Measurements from ENCODE around the gene CHAC1. TPM values are rescaled to one million over a fixed set of nuclear protein-coding genes. Genes with fewer than 3 reads are reported as not detected.

Gene CHAC1
- total RNA-seq, 4 donors from 2014 or later, result 0.60 to 6.7 (median 2.5) TPM

GRCh38 chr15:40995656-40996055 is 42.4 kb downstream of the CHAC1 start:
- intact Hi-C loops (cut with DNase I; ENCODE audit: low total_unique reads), result no loop called here
- 84% methylated on average over 3 of the region's 3 CpGs; no CpG with 5 or more reads in 1 of the 2 donors for WGBS, 2 donors (ENCODE audit: low coverage in 1 of 2)
- H3K27ac ChIP-seq, result no peak overlapping the region
- peaks cover 0 to 25% (median 11%) of the 10 kb centered on the region in 4 donors for H3K36me3 ChIP-seq
- peaks cover 0 to 14% (median 3%) of the 10 kb centered on the region in 4 donors for H3K4me1 ChIP-seq
- no peaks in the 10 kb centered on the region for H3K9me3 ChIP-seq
- no peak for TF ChIP-seq POLR2AphosphoS5 (IDR thresholded peaks at IDR 0.05)
- no peak for TF ChIP-seq EP300 (IDR thresholded peaks at IDR 0.05; ENCODE audit: low read depth)
- TF ChIP-seq POLR2A (IDR thresholded peaks at IDR 0.05), result no peak
- no peak for TF ChIP-seq CTCF (IDR thresholded peaks at IDR 0.05)
- no peak for DNase-seq
- in situ Hi-C loops (cut with MboI; ENCODE audit: low pct_ligation_motif_present in 1 of 4, low pct_unique_long_range_greater_than_20kb in 1 of 4, low sequenced_read_pairs in 3 of 4), result no loop called here
- H3K27me3 ChIP-seq, result no peaks in the 10 kb centered on the region
- no peak overlapping the region for H3K4me3 ChIP-seq

- peaks cover 0 to 25% (median 11%) of the 10 kb centered on the region in 4 donors for H3K36me3 ChIP-seq
- WGBS, 2 donors (ENCODE audit: low coverage in 1 of 2), result 83 to 97% methylated on average over 4 of the region's 4 CpGs
Observed at GRCh38 chr15:40999190-40999589, 45.9 kb downstream of the CHAC1 start.

GRCh38 chr15:41001524-41002214 is 48.4 kb downstream of the CHAC1 start:
- H3K27ac ChIP-seq, result peak overlapping the region; percentile 34 to 57 (median 49)
- in situ Hi-C loops (cut with MboI; ENCODE audit: low pct_ligation_motif_present in 1 of 4, low pct_unique_long_range_greater_than_20kb in 1 of 4, low sequenced_read_pairs in 3 of 4), result loop anchor here in 1 of 4 donors (25.0 kb wide), 1 partner anchor 89 kb away; no protein-coding TSS in a partner anchor
- H3K4me3 ChIP-seq, result no peak overlapping the region
- no peaks in the 10 kb centered on the region for H3K27me3 ChIP-seq
- H3K9me3 ChIP-seq, result no peaks in the 10 kb centered on the region
- WGBS, 2 donors (ENCODE audit: low coverage in 1 of 2), result 28 to 31% methylated on average over 5 of the region's 5 CpGs
- H3K36me3 ChIP-seq, result peaks cover 0 to 21% (median 5%) of the 10 kb centered on the region in 4 donors
- H3K4me1 ChIP-seq, result peaks cover 3 to 15% (median 8%) of the 10 kb centered on the region in 4 donors
- TF ChIP-seq POLR2A (IDR thresholded peaks at IDR 0.05), result no peak
- TF ChIP-seq POLR2AphosphoS5 (IDR thresholded peaks at IDR 0.05), result peak in 2 of 3 donors; percentile 7 to 35
- intact Hi-C loops (cut with DNase I; ENCODE audit: low total_unique reads), result no loop called here
- DNase-seq, result peak; percentile 57

More at GRCh38 chr15:40999190-40999589, 45.9 kb downstream of the CHAC1 start:
- Histone ChIP-seq H3K9me3 (no peaks in the 10 kb centered on the region), H3K4me1 (peaks cover 3 to 15% (median 8%) of the 10 kb centered on the region in 4 donors), H3K27me3 (no peaks in the 10 kb centered on the region), H3K4me3 (no peak overlapping the region), H3K27ac (no peak overlapping the region)
- TF ChIP-seq POLR2A (IDR thresholded peaks at IDR 0.05) (no peak), EP300 (IDR thresholded peaks at IDR 0.05; ENCODE audit: low read depth) (no peak), POLR2AphosphoS5 (IDR thresholded peaks at IDR 0.05) (no peak), CTCF (IDR thresholded peaks at IDR 0.05) (no peak)
- in situ Hi-C loops (cut with MboI; ENCODE audit: low pct_ligation_motif_present in 1 of 4, low pct_unique_long_range_greater_than_20kb in 1 of 4, low sequenced_read_pairs in 3 of 4), result no loop called here
- no peak for DNase-seq
- intact Hi-C loops (cut with DNase I; ENCODE audit: low total_unique reads), result no loop called here

GRCh38 chr15:41004490-41004889 is 51.2 kb downstream of the CHAC1 start:
- TF ChIP-seq CTCF (IDR thresholded peaks at IDR 0.05) (no peak), EP300 (IDR thresholded peaks at IDR 0.05; ENCODE audit: low read depth) (no peak), POLR2A (IDR thresholded peaks at IDR 0.05) (no peak), POLR2AphosphoS5 (IDR thresholded peaks at IDR 0.05) (no peak)
- no peaks in the 10 kb centered on the region for H3K27me3 ChIP-seq
- peaks cover 3 to 15% (median 8%) of the 10 kb centered on the region in 4 donors for H3K4me1 ChIP-seq
- no peak overlapping the region for H3K27ac ChIP-seq
- in situ Hi-C loops (cut with MboI; ENCODE audit: low pct_ligation_motif_present in 1 of 4, low pct_unique_long_range_greater_than_20kb in 1 of 4, low sequenced_read_pairs in 3 of 4) (loop anchor here in 1 of 4 donors (25.0 kb wide), 1 partner anchor 92 kb away; no protein-coding TSS in a partner anchor), intact Hi-C loops (cut with DNase I; ENCODE audit: low total_unique reads) (no loop called here)
- 81 to 93% methylated on average over 2 to 3 of the region's 3 CpGs for WGBS, 2 donors (ENCODE audit: low coverage in 1 of 2)
- H3K4me3 ChIP-seq, result no peak overlapping the region
- H3K36me3 ChIP-seq, result peaks cover 0 to 13% (median 0%) of the 10 kb centered on the region in 4 donors
- no peaks in the 10 kb centered on the region for H3K9me3 ChIP-seq
- DNase-seq, result no peak

Small RNA genes within 50 kb of the gene (small RNA-seq; reads per million reads assigned to genes)
- 0 reads per million in 4 donors for gene ISCA1P4

Other genes with a start within 250 kb of the CHAC1 start
- 100 to 1,000 TPM in 1 of 4 donors, 10 to 100 TPM in 3; 16.5 to 131 (median 32.7) TPM for gene RMDN3, start 198.2 kb upstream of the CHAC1 start, total RNA-seq
- 10 to 100 TPM; 22.5 to 58.5 (median 46.5) TPM for gene GCHFR, start 189.4 kb upstream of the CHAC1 start, total RNA-seq
- gene C15orf62, start 183.5 kb upstream of the CHAC1 start, total RNA-seq, result under 1 TPM in 2 of 4 donors, not detected in 2; 0.14 to 0.32 TPM
- gene ZFYVE19, start 146.4 kb upstream of the CHAC1 start, total RNA-seq, result 10 to 100 TPM; 61.2 to 91.6 (median 69.9) TPM
- gene DNAJC17, start 146.0 kb upstream of the CHAC1 start, total RNA-seq, result 10 to 100 TPM in 3 of 4 donors, 1 to 10 TPM in 1; 6.0 to 56.9 (median 22.3) TPM
- gene PPP1R14D, start 124.8 kb upstream of the CHAC1 start, total RNA-seq, result 100 to 1,000 TPM in 3 of 4 donors, 10 to 100 TPM in 1; 19.5 to 256 (median 144) TPM
- 100 to 1,000 TPM; 285 to 729 (median 580) TPM for gene SPINT1, start 109.4 kb upstream of the CHAC1 start, total RNA-seq
- 1 to 10 TPM; 2.7 to 6.7 (median 4.0) TPM for gene RHOV, start 79.2 kb upstream of the CHAC1 start, total RNA-seq
- gene VPS18, start 59.0 kb upstream of the CHAC1 start, total RNA-seq, result 10 to 100 TPM; 18.3 to 58.7 (median 21.0) TPM
- 10 to 100 TPM in 2 of 4 donors, 1 to 10 TPM in 2; 1.5 to 14.2 (median 10.2) TPM for gene DLL4, start 24.1 kb upstream of the CHAC1 start, total RNA-seq
- gene INO80, start 162.8 kb downstream of the CHAC1 start, total RNA-seq, result 10 to 100 TPM; 21.8 to 69.1 (median 29.8) TPM

Data from transverse colon (tissue), 4 donors.